AG20443 (cell line): ENCODE data around the gene FRG2C.
"Not testable (repeated sequence)": the region's sequence is repeated elsewhere in the genome, so short reads cannot be mapped to it uniquely, and the experiment has no call there.

Experiments used
- DNase-seq: peaks from one replicate; pipeline ENCODE4 v3.0.0; 2012; ENCODE audit warnings: low spot score, mixed read lengths

FRG2C gene

DNA sequence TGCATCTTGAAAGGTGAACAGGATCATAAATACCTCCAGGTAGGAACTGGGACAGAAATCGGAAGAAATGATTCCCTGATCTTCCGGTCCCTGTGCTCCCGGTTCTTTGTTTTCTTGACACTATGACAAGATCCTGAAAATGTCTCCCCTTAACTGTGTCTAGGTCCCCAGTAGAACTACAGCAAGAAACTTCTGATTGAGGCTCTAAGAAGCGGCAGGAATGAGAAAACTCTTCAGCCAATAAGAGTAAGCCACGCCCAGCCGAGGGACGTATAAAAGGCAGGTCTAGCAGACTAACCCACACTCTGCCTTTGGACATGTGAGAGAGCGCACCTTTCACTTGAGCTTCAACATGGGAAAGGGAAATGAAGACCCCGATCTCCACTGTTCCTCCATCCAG, at the start of gene FRG2C:
Gene FRG2C, plus strand, starts transcription at position 301 of the 400 bp plus-strand sequence. Its CDS starts 52 bp downstream, at position 353.
- DNase-seq: not testable (repeated sequence)

DNA sequence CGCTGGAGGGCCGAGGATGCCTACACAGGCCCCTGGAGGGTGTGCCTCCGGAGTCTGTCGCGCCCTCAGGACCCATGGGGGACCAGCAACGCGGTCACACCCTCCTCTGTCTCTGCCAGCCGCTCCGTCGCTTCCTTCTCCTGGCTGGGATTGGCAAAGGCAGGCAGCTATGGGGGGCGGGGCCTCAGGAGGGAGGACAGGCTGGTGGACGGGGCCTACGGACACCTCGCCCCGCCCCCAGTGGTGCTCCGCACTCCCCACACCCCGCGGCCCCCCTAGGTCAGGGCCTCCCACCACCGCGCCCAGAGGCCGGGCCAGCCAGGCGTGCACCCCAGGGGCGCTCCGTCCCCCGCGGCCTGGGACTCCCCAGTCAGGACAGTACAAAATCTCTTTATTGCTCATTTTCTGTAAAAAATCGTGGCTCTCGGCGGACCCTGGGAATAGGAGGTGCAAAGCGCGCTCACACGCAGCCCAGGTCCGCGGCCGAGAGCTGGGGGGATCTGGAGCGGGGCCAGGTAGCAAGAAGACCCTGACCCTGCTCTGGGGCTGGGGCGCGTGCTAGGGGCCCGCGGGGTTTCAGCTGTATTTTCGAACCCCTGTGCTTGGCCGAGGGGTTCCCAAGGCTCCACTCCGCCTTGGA, 45.3 kb upstream of the FRG2C start:
- peak; percentile 84 for DNase-seq

DNA sequence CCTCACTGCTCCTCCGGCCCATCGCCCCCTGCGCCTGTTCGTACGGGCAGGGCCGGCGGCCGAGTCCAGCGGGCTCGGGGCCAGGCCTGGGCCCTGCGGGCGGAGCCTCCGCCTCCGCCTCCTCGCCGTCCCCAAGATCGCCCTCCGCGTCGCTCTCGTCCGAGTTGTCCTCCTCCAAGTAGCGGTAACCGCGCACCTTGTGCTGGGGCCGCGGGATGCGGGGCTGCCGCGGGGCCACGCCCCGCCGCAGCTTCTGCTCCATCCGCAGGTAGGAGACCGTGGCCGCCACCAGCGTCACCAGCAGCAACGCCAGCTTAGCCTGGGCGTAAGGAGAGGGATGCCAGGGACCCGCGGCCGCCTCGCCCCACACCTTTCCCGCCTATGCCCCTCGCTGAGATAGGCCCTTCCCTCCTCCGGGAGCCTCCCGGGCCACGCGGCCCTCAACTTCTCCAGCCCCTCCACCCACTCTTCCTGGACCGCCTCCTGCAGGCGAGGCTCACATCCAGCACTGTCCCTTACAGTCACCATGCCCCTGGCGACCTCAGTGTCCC, 44.6 kb upstream of the FRG2C start:
- peak; percentile 27 for DNase-seq

- not testable (repeated sequence) for DNase-seq
Measured at GRCh38 chr3:75621772-75622171, 42.4 kb upstream of the FRG2C start.

DNA sequence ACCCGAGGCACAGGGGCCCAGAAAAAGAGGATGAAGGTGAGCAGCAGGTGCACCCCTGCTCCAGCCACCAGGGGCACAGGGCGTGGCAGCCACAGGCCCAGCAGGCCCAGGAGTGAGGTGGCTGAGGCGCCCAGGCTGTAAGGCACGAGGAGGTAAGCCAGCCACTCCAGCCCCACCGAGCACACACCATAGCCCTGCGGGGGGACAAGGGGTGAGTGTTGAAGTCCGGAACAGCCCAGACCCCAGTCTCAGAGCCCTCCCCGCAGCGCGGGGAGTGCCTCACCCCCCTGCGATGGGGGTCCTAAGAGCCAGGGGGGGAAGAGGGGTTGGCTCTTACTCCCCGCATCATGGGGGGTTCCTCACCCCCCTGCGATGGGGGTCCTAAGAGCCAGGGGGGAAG, 40.5 kb upstream of the FRG2C start:
- DNase-seq: not testable (repeated sequence)

DNA sequence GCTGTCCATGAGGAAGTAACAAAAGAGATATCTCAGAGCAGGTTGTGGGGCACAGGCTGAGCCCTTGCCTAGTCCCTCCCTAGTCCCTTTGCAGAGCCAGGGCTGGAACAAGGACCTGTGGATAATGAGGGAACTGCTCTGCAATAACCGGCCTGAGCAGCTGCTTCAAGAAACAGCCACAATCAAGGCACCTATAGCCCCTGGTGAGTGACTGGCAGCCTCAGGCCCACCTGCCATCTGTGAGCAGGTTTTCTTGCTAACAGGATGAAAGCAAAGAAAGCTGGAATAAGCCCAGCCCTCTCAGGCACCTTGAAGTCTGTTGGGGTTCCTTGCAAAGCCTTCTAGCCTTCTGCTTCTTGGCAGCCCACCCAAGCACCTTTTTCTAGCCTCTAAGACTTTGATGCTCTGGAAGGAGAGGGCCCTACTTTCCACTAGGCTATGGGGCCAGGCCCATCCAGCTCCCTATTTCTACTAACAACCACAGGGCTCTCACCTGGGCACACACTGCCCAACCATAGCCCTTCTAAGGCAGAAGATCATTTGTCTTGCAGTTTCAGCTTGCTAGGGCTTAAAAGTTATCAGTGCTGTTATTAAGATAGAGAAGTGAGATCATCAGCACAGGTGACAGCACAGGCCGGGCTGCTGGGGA, 33.1 kb upstream of the FRG2C start:
- not testable (repeated sequence) for DNase-seq

DNA sequence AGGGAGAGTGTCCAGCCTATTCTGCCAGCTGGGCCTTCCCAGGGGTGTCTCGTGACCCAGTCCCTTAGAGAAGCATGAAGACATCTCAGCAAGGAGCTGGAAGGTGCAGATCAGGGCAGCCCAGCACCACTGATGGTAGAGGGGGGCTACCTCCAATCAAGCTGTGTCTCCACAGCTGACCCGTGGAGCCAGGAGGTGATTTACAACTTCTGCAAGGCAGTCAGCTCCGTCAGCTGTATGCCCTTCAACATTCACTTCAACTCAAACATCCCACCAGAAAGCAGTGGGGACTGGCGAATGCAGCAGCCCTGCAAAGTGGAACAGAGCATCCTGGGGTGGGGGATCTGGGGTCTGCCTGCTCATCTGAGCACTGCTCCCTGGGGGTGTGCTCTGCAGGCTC, 32.6 kb upstream of the FRG2C start:
- DNase-seq: no peak

DNA sequence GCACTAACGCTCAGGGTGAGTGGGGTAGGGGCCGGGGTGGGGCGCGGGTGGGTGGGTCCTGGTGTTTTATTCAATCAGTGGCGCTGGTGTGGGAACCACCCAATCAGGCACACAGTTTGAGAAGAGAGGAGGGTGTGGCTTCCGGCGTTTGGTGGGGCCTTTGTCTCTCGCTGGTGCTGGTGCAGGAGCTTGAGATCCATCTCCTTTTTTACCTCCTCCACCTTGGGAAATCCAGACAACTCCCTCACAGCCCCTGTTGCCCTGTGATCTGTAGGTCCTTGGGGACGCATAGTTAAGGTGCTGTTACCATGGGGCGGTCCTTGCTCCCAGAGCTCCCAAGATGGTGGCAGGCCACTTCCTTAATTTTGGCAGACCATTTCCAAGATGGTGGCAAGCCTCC, 25.2 kb upstream of the FRG2C start:
- not testable (repeated sequence) for DNase-seq

DNA sequence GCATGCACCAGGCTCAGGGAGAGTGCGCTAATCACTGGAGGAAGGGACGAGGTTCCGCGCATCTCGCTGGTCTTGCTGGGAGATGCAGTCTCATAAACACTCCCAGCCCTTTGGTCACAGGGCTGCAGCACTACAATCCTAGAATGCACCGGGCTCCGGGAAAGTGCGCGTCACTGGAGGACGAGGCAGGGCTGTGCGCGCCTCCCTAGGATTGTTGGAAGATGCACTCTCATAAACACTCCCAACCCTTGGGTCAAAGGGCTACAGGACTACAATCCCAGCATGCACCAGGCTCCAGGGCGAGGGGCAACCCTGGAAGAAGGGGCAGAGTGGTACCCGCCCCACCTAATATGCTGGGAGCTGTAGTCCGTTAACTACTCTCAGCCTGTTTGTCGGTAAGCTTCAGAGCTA, 23.0 kb upstream of the FRG2C start:
- peak; percentile 79 for DNase-seq

DNA sequence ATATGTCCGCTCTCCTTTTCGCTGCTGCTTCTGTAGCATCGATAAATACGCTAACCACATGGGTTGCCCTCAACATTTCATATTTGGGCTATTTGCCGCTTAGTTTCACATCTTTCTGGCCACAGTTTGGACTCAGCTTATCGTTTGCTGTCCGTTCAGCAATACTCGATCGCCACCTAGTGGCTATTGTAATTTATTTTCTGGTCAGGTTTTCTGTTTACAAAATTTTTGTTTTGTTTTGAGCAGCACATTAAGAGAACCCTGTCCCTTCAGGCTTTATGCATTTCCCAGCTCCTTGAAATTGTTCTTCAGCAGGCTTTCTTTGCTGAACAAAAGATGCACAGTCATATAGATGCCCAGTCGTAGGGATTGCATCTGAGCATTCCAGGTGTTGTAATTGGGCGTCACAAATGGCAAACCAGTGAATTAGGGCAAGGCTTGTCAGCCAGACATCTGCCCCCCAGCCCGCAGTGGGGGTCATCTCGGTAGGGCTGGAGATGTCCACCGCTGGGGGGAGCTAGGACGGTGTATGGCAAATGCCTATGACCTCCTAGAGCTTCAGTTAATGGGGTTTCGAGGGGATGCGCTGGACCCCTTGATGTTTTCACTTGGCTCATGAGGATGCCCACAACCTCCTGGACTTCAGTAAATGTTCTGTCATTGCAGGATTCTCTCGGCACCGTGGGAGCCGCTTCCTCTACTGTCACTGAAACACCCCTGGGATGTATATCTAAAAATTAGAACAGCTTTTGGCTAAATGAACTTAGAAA, 20.9 kb upstream of the FRG2C start:
- DNase-seq: peak; percentile 15

DNA sequence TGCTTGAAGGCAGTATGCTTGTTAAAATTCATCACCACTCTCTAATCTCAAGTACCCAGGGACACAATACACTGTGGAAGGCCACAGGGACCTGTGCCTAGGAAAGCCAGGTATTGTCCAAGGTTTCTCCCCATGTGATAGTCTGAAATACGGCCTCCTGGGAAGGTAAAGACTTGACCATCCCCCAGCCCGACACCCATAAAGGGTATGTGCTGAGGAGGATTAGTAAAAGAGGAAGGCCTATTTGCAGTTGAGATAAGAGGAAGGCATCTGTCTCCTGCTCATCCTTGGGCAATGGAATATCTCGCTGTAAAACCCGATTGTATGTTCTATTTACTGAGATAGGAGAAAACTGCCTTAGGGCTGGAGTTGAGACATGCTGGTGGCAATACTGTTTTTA, 18.6 kb upstream of the FRG2C start:
- not testable (repeated sequence) for DNase-seq

GRCh38 chr3:75650191-75650590, 13.9 kb upstream of the FRG2C start:
- DNase-seq: no peak

DNA sequence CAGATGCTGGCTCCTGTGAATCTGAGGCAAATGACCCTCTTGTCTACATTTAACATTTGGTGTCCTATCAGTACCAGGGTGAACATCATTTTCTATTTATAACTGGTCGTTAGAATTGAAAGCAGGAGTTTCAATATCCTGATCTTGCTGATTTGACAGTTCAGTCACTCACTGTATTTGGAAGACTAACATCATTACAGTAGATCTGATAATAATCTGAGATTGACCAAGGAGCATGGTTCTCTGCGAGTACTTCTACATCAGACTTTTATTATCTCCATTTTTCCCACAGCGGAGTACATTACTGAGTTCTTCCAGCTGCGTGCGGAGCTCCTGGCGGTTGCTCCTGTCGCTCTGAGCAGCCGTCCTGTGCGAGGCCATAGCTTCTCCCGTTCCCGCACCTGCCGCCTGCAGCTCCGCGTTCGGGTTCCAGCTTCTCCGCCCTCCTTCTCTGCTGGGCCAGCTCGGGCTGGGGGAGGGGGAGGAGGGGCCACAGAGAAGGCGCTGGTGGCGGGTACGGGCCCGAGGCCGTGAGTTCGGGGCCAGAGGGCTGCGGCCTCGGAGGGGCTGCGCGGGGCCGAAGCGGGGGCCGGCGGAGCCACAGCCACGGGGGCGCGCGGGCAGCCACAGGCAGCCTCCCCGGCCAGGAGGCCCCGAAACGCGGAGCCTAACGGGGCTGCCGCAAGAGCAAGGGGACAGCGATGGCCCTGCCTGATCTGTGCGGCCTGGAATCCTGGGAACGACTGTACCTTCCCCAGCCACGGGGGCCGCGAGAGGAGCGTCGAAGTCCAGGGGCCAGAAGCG, 8.8 kb upstream of the FRG2C start:
- not testable (repeated sequence) for DNase-seq

- DNase-seq: not testable (repeated sequence)
Measured at GRCh38 chr3:75655956-75656355, 8.2 kb upstream of the FRG2C start.

DNA sequence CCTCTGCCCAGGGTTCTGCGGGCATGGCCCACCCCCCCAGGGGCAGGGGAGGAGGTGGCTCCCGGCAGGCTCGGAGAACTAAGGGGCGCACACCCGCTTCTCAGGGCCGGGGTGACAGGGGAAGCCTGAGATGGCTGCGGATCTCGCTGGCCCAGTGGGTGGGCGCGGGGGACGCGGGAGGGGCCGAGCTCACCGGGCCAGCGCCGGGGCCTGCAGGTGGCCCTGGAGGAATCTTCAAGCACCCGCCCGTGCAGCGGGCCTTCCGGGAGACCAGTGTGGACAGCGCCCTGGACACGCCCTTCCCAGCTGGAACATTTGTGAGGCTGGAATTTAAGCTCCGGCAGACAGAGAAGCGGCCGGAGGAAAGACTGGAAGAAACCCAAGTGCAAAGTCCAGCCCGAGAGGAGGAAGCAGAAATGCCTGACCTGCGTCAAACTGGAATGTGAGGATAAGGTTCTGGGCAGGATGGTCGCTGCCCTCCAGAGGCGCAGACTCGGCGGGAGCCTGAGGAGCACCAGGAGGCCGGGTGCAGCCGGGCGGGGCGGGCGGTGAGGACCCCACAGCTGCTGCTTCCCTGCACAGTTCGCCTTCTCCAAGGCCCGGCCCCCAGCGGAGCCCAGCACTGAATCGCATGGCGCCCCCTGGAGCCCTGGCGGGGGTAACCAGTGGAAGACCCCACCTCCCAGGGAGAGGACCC, 5.6 kb upstream of the FRG2C start:
- DNase-seq: peak; percentile 51

DNA sequence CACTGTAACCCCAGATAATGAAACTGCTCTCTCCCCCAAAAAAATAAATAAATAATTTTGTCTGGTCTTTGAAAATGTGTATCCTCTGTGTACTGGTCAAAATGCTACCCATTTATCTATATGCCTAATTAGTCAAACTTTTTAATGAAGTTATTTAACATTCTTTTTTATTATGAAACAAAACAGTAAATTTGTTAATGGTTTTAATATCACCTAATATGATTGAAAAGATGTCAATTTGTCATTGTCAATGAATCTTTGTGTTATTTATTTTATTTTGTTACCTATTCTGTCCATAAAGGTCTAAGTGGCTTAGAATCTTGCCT, 5.1 kb upstream of the FRG2C start:
- not testable (repeated sequence) for DNase-seq

- not testable (repeated sequence) for DNase-seq
Measured at GRCh38 chr3:75665626-75666025, 1.5 kb downstream of the FRG2C start.

DNA sequence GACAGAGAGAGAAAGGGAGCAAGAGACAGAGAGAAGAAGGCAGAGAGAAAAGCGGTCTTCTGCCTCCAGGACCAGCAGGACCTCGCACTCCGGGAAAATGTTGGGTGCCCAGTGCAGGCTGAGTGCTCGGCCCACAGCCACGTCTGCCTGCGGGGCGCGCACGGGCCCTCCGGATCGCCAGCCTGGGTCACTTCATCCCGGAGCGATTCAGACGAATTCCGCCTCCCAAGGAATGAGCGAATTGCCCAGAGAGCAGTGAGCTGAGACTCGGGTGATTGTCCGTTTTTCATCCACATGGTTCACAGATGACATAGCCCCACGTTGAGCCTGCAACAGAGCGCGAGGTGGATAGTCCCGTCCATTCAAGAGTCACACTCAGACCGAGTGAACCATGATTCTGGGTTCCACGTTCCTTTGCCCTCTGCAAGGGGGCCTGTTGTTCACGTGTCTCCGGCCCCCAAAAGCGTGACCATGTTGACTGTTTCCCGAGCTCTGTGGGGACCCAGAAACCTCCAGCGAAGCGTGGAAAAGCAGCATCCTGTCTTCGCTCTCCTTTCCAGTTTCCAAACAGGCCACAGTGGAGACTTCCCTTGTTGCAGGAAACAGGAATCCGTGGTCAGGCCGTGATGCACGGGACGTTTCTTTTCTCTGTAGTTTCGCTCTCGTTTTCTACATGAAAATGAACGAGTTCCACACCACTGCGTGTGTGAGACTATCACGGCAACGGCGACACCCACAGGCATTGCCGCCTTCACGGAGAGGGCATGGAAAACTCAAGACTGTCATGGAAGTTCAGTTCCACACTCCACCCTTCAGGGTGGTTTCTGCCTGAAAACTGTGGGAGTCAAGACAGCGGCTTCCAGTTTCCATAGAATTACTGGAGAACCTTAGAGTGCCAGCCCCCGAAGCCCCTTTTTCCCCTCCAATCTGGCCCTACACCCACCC, 3.9 kb downstream of the FRG2C start:
- DNase-seq: not testable (repeated sequence)

GRCh38 chr3:75668759-75669347, 4.7 kb downstream of the FRG2C start:
- not testable (repeated sequence) for DNase-seq
